Cerebellar nuclear complex (tissue), 1 donor: Measurements from ENCODE around the gene SORBS1.

ENCODE experiments used
- DNase-seq, 2 experiments: peaks; one replicate each; lab custom pipeline; 2025; lab: John Stamatoyannopoulos, UW

Gene SORBS1

DNA sequence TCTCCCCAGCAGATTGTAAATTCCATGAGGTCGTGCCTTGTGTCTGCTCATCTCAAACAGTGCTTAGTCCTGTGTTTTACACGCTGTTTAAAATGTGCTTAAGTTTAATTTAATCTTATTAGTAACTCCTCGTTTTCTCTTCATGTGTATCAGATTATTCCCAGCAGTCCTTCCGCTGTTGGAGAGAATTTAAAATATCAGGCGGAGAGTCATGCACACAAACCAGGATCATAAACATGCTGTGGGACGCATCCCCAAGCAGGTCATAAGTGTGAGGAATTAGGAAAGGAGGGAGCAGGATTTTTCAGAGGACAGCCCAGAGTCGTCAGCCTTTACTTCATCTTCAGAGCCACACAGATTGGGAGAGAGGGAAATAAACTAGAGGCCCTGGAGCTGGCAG lies 4.2 kb upstream of the SORBS1 start:
- DNase-seq, result no peak

DNA sequence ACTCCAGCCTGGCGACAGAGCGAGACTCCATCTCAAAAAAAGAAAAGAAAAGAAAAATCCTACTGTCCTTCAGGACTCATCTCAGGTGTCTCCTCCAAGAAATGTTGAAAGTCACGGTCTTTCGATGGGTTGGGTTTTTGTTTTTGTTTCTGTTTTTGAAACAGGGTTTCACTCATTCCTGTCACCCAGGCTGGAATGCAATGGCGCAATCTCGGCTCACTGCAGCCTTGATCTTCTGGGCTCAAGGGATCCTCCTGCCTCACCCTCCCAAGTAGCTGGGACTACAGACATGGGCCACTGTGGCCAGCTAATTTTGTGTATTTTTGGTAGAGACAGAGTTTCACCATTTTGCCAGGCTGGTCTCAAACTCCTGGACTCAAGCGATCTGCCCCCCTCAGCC lies 3.1 kb upstream of the SORBS1 start:
- DNase-seq, result no peak

DNA sequence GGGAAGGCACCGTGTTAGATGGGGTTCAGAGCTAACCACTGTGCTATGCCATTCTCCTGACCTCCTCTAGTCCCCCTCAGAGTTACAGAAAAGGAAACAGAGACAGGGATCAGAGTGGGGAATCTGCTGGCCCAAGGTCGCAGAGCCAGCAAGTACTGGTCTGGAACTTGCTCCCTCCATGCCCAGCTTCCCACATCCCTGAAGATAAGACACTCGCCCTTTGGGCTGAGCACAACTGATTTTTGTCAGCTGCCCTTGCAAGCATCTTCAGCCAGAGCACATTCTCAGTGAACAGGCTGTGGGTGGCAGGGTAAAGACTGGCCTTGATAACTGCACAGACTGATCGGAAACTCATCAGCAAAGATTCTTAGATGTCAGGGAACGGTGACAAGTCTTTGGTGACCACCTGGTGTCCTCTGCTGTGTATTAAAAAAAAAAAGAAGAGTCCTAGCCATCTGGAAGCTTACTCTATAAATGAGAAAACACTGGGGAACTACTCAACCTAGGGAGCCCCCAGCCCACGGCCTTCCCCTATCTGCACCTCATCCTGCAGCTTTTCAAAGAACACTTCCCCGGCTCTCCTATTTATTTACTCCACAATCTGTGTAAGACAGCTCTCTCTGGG lies 1.3 kb upstream of the SORBS1 start:
- no peak for DNase-seq

DNA sequence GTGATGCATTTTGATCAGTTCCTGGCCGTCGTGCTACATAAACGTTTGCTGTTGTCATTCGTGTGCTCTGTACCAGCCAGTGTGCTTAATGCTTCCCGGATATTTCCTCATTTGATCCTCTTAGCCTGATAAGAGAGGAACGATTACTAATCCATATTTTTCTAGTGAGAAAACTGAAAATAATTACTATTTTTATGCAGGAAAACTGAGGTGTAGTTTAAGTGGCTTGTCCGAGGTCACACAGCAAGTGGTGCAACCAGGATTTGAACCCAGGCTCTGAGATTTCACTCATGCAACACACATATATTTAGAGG lies 650 bp upstream of the SORBS1 start:
- no peak for DNase-seq

DNA sequence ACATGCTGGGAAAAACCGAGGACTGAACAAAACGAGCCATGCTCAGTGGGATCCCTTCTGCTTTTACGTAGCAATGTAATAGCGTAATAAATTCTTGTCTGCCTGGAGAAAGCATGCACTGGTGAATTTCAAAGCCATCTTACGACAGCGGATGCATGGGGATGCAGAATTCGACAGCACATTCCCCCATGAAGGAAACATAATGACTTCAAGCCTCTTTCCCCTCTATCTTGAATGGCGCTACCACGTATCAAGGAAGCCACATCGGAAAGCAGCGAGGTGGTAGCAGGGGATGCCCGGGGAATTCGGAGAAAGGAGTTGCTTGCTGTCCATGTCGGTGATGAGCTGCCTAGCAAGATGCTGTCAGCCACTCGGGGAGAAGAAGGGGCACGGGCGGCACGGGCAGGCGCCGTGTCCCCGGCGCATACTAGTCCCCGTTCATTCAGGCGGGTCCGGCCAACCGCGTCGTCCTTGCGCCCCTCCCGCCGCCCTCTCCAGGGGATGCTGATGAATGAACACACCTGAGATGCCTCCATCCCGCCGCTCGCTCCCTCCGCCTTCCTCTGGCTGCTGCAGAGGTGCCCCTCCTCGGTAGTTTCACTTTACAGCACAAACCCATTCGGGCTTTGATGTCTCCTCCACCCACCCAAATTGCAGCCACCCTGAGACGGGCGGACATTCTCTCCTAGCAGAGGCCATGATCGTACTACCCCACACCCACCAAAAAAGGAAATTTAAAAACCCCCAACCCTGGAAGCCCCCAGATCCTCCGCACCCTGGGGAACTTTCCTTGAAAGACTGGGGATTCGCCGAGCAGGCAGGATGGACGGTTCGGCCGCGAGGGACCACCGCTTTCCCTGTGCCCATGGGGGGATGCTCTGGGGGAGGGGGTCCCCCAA lies 644 bp downstream of the SORBS1 start:
- DNase-seq, result peak in 1 of 2 experiments; percentile 64

DNA sequence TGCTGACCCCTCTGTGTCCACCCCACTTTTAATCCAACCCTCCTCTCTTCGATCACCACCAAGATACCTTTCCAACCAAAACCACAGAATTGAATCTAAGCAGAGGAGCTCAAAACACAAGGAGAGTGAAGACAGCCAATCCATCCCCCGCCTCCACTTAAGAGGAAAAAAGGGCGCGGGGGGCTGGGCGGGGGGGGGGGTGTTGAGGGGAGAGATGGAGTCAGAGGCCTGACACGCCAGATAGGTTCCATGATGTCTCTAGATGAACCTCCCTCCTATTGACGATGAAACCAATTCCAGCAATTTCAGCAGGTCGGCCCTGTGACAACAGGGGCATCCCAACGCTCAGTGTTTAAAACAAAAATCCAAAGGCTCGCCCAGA lies 1.3 kb downstream of the SORBS1 start:
- DNase-seq, result no peak

DNA sequence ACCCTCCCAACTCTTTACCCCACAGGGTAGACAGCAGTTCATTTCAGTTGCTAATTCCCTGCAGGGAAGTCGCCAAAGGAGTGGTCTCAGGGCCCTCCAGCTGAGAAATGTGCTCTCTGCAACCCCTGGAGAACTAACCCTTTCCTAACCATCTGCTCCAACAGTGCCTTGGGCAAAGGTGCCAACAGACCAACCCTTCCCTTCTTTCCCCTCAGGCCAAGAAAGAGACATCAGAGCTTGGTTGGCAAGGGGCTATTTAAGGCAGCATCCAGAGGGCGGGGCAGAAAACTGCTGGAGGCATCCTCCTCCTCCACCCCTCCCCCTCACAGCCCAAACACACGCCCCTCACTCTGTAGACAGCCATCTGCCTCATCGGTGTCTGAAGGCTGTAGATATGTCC lies 1.7 kb downstream of the SORBS1 start:
- DNase-seq, result no peak

DNA sequence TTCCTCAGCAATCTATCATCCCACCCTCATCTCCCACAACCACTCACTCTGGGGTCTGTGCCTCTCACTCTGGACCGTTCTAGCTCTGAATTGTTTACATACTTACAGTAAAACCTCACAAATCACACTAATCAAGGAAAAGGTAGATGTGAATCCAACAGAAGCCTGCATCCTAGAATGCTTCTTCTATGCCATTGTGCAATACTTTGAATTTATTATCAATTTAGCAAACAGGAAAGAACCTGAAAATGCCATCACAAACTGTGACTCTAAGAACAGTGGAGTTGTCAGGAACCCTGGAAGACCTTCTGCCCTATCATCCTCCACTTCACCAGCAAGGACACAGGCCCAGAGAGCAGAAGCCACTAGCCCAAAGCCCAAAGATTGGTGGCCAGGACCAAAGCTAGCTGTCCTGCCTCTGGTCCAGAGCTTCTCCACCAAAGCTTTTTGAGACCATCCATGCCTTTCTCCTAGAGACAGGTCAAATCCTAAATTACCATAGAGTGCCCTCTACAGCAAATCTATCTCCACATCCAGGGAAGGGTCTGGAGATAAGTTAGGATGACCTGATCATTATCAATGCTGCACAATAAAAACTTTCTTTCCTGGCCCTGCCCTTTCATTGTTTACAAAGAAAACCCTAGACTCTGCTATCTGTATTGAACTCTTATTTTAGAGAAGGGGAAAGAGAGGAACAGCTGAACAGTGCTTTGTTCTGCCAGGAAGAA lies 2.4 kb downstream of the SORBS1 start:
- DNase-seq, result no peak

DNA sequence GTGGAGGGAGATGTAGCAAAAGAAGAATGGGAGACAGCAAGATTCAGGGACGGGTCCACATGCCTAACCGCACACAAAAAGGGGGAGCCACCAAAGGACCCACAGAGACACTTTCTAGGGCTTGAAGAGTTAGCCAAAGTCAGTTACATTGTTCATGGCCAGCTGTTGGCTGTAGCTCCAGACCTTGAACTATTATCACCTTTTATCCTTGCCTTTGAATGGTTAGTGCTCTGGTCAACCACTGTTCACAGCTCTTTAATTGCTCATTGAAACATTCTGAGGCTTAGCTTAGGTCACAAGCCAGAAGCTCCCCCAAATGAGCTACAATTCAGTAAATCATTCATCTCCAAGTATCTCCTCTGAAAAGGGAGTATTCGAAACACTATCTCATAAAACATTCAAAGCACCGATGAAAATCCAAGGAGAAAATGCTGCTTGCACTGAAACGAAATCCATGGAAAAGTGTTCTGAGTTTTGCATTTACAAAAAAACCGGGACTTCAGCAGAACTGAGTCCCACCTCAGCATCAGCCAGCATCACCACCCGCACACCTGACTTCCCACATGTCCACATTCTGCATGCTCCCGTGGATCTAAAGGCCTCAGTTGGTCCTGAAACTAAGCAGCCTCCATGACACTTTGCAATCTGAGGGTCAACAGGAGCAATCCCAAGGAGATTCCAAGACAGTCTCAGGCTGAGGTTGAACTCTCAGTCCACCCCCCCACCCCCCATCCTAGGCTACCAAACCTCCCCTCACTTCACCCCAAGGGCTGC lies 4.0 kb downstream of the SORBS1 start:
- no peak for DNase-seq

DNA sequence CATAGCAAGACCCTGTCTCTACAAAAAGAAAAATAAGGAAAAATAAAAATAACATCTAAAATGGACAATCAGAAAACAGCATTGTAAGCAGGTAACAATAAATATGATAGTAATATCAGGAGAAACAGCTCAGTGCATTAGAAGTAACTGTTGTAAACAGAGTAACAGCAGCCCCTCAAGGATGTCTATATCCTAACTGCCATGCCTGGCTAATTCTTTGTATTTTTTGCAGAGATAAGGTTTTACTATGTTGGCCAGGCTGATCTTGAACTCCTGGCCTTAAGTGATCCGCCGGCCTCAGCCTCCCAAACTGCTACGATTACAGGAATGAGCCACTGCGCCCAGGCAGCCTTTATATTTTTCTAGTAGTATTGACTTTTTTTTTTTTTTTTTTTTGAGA lies 7.5 kb downstream of the SORBS1 start:
- no peak for DNase-seq

DNA sequence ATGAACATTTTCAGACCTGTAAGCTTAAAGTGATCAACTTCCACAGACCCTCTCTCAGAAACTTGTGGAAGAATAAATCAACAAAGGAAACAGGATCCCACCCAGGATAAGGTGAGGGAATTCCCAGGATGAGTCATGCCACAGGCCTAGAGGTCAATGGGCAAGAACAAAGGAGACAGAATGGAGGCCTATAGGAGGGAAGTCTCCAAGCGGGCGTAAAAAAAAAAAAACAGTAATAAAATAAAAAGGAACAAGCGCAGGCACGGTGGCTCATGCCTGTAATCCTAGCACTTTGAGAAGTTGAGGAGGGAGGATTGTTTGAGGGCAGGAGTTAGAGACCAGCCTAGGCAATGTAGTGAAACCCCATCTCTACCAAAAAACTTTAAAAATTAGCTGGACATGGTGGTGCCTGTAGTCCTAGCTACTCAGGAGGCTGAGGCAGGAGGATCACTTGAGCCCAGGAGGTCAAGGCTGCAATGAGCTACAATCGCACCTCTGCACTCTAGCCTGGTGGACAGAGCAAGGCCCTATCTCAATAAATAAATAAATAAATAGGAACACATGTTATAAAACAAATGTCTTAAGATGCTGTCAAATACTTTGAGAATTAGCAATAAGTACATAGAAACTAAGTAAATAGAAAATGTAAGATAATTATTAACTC lies 8.4 kb downstream of the SORBS1 start:
- DNase-seq, result no peak

DNA sequence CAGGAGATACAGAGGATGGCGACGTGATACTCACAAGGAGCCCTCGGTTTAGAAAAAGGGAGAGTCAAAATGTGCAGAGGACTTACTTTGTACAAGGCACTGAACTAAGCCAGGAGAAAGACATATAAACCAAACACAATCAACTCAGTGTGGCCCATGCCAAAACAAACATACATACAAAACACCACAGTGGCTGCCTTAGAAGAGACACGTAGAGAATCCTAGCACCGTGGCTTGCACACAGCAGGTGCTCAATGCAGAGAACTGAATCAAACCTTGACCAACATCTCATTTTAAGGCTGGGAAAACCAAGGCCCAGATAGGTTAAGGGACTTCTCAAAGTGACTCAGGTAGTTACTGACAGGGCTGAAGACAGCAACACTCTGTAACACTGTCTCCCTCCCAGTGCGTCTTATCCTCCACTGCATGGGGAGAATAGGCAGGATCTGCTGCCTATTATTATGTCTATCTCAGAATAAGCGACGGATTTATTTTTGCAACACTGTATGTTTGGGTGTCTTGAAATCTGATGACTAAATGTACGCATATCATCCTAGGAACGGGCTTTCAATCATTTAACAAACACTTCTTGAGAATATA lies 11.0 kb downstream of the SORBS1 start:
- no peak for DNase-seq

DNA sequence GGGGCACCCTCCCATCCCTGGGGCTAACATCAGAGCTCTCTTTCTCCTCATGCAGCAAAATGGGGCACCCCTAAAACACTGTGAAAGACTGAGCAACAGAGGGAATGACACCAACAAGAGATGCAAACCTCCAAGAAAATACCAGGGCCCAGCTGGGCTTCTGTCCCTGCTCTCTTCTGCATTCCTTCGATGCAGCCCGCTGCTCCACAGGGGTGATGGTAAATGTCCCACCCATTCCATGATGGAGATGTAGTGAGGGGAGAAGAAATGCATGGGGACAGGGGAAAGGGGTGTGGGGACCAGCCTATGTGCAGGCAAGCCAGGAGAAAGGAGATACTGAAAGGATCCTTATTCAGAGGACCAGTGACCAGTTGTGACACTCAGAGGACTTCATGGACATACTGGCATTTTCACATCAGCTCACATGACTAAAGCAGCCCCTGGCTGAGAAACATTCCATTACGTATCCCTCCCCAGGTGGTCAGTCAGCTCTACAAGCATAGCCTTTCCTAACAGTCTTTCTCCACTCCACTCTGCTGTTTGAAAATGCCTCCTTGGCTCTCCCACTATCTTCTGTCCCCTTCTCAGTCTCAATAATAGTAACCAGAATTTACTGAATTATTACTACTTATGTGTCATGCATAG lies 13.3 kb downstream of the SORBS1 start:
- no peak for DNase-seq

DNA sequence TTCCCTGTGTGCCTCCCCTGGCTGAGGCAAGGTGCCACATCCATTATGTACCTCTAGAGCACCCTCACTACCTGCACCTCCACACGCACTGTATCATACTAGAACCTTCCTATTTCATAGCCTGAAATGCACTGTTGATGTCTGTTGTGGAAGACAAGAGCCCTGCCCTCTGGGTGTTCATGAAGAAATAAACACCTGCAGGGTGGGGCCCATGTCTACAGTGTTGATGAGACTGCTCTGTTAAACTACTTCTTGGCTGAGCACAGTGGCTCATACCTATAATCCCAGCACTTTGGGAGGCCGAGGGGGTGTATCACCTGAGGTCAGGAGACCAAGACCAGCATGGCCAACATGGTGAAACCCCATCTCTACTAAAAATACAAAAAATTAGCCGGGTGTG lies 14.0 kb downstream of the SORBS1 start:
- no peak for DNase-seq

DNA sequence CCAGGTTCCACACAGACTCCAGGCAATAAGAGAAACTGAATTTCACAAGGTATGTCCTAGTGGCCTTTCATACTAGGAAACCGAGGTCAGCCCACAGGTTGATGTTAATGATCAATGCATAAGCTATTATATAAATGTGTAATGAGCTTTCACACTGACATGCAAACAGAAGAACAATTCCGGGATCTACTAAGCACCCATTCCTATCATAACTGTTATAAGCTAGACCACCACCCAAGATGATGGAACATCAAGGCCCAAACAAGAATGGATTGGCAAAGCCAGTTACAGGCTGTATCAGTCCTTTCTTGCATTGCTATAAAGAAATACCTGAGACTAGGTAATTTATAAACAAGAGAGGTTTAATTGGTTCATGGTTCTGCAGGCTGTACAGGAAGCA lies 15.2 kb downstream of the SORBS1 start:
- no peak for DNase-seq

DNA sequence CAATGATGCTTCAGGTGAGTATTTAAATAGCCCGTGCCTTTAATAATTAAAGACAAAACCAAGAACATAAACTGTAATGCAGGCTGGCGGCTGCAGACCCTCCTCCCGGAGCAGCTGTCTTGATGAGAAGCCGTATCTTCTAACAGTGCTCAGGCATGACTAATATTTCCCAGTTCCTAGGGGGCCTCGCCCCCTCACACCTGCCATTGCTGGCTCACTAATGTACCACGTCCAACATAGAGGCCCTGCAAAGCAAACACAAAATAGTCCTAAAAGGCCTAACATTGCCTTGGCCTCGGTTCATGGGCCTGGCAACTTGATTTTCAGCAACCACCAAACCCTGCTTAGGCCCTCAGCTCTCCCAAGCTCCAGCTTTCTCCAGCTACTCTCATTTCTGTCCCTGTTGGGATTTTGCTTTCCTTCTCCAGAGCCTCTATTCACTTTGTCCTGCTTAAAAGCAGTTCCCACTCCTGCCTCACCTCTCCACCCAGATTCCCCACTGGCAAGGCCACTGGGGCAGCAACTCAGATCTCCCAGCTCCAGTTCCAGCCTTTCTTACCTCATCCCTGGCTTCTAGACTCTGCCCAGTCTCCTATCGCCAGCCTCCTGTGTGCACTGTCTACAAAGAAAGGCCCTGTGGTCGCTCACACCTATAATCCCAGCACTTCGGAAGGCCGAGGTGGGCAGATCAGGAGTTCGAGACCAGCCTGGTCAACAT lies 16.2 kb downstream of the SORBS1 start:
- no peak for DNase-seq

DNA sequence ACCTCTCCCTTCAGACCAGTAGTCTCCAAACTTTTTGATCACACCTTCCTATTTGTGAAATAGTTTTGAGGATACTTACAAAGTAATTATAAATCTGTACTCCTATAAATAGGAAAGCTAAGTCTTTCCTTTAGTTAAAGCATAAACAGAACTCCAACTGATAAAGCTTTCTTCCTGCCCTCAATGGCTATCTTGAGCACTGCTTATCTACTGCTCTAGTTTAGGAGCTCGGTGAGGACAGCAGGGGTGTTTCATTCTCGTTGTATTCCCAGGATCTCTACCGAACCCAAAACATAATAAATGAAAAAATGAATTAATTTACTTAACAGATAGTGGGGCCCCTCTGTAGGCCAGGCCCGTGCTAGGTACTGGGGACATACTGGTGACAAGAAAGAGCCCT lies 17.7 kb downstream of the SORBS1 start:
- DNase-seq, result no peak

DNA sequence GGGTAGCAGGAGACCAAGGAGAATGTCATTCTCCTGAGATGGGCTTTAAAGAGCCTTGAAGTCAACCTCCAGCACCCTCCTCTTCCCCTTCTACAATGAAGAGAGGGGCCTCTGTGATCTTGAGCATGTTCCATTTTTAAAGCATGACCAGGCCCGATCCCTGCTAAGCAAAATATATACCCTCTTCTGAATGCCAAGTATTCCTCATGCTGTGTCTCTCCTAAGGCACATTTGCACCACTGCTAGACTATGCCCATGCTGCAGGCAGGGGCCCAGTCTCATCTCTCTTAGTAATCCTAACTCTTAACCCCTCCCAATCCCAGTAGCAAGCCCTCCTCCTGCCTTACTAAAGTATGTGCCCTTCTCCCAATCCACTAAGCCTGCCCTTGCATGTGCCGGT lies 18.4 kb downstream of the SORBS1 start:
- DNase-seq, result no peak

DNA sequence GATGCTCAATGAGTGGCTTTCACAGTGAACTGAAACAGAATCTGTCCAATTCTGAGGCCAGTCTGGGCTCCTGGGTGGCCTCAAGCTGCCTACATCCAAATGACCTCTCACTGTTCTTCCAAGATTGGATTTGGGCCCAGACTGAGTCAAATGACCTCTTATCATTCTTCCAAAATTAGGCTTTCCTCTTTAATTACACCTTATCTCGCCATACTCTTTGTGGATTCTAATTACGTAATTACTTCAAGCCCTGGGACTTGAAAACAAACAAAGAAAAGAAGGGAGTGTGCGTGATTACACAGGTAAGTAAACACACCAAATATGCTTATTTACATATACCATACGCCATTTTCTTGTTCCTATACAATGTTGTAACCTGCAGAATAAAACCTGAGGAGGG lies 18.8 kb downstream of the SORBS1 start:
- no peak for DNase-seq

DNA sequence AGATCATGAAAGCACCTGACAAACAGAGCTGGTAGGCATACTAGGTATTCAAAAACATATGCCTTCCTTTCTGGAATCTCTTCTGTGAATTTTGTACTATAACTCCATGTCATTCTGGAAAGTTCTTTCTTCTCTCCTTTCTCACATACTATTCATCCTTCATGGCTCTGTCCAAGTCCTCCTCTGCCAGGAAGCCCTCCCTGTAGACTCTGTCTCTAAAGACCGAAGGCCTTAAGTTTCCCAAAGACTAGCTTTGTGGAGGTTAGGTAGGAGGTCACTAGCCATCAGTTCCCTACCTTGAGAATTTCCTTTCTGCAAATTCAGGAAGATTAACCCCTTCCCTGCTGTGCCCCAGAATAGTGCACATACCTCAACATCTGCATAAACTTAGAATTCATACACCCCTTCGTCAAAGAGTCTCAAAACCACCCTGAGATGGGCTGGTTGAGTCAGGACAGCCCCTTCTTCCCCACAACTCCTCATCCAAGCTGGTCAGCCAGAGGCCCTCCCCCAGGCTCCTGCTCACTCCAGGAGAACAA lies 20.6 kb downstream of the SORBS1 start:
- DNase-seq, result no peak
